ENCODE results near the gene THAP4. TPM values are rescaled to one million over a fixed set of nuclear protein-coding genes. Genes with fewer than 3 reads are reported as not detected.

The THAP4 gene
- total and polyA plus RNA-seq, 2 of the 13 experiments (the other 11 are each of a cell fraction or from before 2014, with no cell fraction given): 59.7 to 75.7 TPM

- TF ChIP-seq ZBTB8A (CRISPR knock-in tag; IDR thresholded peaks at IDR 0.05; ENCODE audit: borderline replicate concordance, low read depth): no peak
- TF ChIP-seq PHF20 (CRISPR knock-in tag; IDR thresholded peaks at IDR 0.05): no peak
- TF ChIP-seq DNMT3B (CRISPR knock-in tag; conservative IDR thresholded peaks at IDR 0.05): no peak
- no peak for TF ChIP-seq SRSF4 (IDR thresholded peaks at IDR 0.05; ENCODE audit: low read depth, low read length, poor library complexity, severe bottlenecking)
- no peak for TF ChIP-seq E2F5 (CRISPR knock-in tag; conservative IDR thresholded peaks at IDR 0.05)
- no peak for TF ChIP-seq PRMT3 (CRISPR knock-in tag; IDR thresholded peaks at IDR 0.05; ENCODE audit: borderline replicate concordance, low read depth)
- no peak for TF ChIP-seq SETDB1 (CRISPR knock-in tag; IDR thresholded peaks at IDR 0.05; ENCODE audit: borderline replicate concordance)
- peak; percentile 69 for TF ChIP-seq TEAD3 (CRISPR knock-in tag; optimal IDR thresholded peaks at IDR 0.05; ENCODE audit: borderline replicate concordance)
- TF ChIP-seq MAFK (conservative IDR thresholded peaks at IDR 0.05 in 1 of 2, IDR thresholded peaks at IDR 0.05 in 1 of 2; ENCODE audit: low read length in 2 of 2): no peak
- no peak for TF ChIP-seq RFX5 (IDR thresholded peaks at IDR 0.05; ENCODE audit: low read depth, low read length)
- TF ChIP-seq ZNF235 (CRISPR knock-in tag; IDR thresholded peaks at IDR 0.05; ENCODE audit: borderline replicate concordance): no peak; the same call in 1 of the 2 replicates
- peak; percentile 51; the same call in 1 of the 2 replicates for TF ChIP-seq POGZ (CRISPR knock-in tag; IDR thresholded peaks at IDR 0.05)
- peak; percentile 64 for TF ChIP-seq RXRB (CRISPR knock-in tag; IDR thresholded peaks at IDR 0.05; ENCODE audit: borderline replicate concordance)
- peak; percentile 40 for TF ChIP-seq FOXO1 (CRISPR knock-in tag; IDR thresholded peaks at IDR 0.05)
- TF ChIP-seq MATR3 (CRISPR knock-in tag; IDR thresholded peaks at IDR 0.05): no peak
- TF ChIP-seq SUZ12 (IDR thresholded peaks at IDR 0.05; ENCODE audit: low read depth, low read length): no peak
- TF ChIP-seq ZNF343 (CRISPR knock-in tag; IDR thresholded peaks at IDR 0.05): peak; percentile 44; the same call in 1 of the 2 replicates
- TF ChIP-seq ZNF143 (CRISPR knock-in tag; IDR thresholded peaks at IDR 0.05): no peak
- TF ChIP-seq ZFAT (CRISPR knock-in tag; conservative IDR thresholded peaks at IDR 0.05): no peak
- TF ChIP-seq ZNF720 (CRISPR knock-in tag; IDR thresholded peaks at IDR 0.05): no peak
- TF ChIP-seq ZNF292 (CRISPR knock-in tag; IDR thresholded peaks at IDR 0.05; ENCODE audit: borderline replicate concordance, low read depth): peak; percentile 93
- TF ChIP-seq PBX2 (CRISPR knock-in tag; IDR thresholded peaks at IDR 0.05): 0 out of 2 replicates have a peak, but pooled peaks have one; percentile 9
- TF ChIP-seq, protein P1, sequence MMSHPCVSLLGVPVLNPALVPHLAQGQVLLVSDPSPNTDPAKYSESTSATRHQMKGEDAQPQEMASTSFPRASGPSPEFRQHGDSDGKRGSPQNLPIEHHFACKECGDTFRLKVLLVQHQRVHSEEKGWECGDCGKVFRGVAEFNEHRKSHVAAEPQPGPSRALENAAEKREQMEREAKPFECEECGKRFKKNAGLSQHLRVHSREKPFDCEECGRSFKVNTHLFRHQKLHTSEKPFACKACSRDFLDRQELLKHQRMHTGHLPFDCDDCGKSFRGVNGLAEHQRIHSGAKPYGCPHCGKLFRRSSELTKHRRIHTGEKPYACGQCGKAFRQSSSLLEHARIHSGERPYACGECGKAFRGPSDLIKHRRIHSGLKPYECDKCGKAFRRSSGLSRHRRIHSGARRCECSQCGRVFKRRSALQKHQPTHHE (CRISPR knock-in tag; IDR thresholded peaks at IDR 0.05; ENCODE audit: borderline replicate concordance): peak; percentile 65; the same call in 1 of the 2 replicates
- no peak for TF ChIP-seq ATF6 (CRISPR knock-in tag; conservative IDR thresholded peaks at IDR 0.05)
- TF ChIP-seq SALL1 (CRISPR knock-in tag; IDR thresholded peaks at IDR 0.05): peak; percentile 95
- no peak for TF ChIP-seq ZNF570 (CRISPR knock-in tag; IDR thresholded peaks at IDR 0.05; ENCODE audit: borderline replicate concordance)
Measured at GRCh38 chr2:241645056-241645914, 8.3 kb upstream of the THAP4 start (continued).
